SU-DHL-6 (cell line): Measurements from ENCODE around the gene NTHL1.

Source experiments
- H2AFZ ChIP-seq: fragments of 200-600 bp; sonication (generic); 2 replicates; pipeline ENCODE4 v1.6.1; 2014; ENCODE audit warnings: low read depth, mild to moderate bottlenecking, moderate library complexity, mixed read lengths, antibody characterized with exemption, low read length; ENCODE audit not compliant: severe bottlenecking
- H3F3A ChIP-seq: fragments of 200-600 bp; shearing (Covaris generic); 2 replicates; pipeline ENCODE4 v1.6.0; 2016; ENCODE audit warnings: antibody characterized with exemption, mild to moderate bottlenecking; ENCODE audit not compliant: insufficient read depth
- H3K27ac ChIP-seq: fragments of 200-600 bp; sonication (generic); 2 replicates; pipeline ENCODE4 v1.5.1; 2016; ENCODE audit warnings: low read depth, mild to moderate bottlenecking, low read length, moderate library complexity, mixed read lengths
- H3K27me3 ChIP-seq: fragments of 200-600 bp; sonication (generic), shearing (Covaris generic); 2 replicates; pipeline ENCODE4 v1.6.0; 2014; ENCODE audit warnings: mild to moderate bottlenecking, low read length
- H3K36me3 ChIP-seq: fragments of 200-600 bp; sonication (generic); 2 replicates; pipeline ENCODE4 v1.6.1; 2014; ENCODE audit warnings: mild to moderate bottlenecking, low read length, mixed read lengths
- H3K4me2 ChIP-seq: fragments of 300-600, 200-600 bp; shearing (Covaris generic), sonication (generic); 2 replicates; pipeline ENCODE4 v1.6.0; 2014; ENCODE audit warnings: low read length, low read depth, mild to moderate bottlenecking; ENCODE audit not compliant: poor library complexity, severe bottlenecking
- H3K4me3 ChIP-seq: fragments of 200-600 bp; sonication (generic); 2 replicates; pipeline ENCODE4 v1.5.1; 2014; ENCODE audit warnings: antibody characterized with exemption, low read length, mild to moderate bottlenecking, mixed read lengths; ENCODE audit not compliant: insufficient read depth, poor library complexity, severe bottlenecking
- H3K79me2 ChIP-seq: fragments of 200-600 bp; sonication (generic); 2 replicates; pipeline ENCODE4 v1.6.1; 2014; ENCODE audit warnings: mild to moderate bottlenecking, low read length, moderate library complexity; ENCODE audit not compliant: insufficient read depth
- H3K9ac ChIP-seq: fragments of 200-600 bp; sonication (generic); 2 replicates; pipeline ENCODE4 v1.7.0; 2014; ENCODE audit warnings: mild to moderate bottlenecking, low read length
- H3K9me2 ChIP-seq: fragments of 200-600 bp; sonication (generic); replicated peaks from 2 replicates; pipeline ENCODE4 v1.6.1; 2014; ENCODE audit warnings: low read length; ENCODE audit not compliant: insufficient read depth
- H3K9me3 ChIP-seq: fragments of 200-600 bp; sonication (generic); 2 replicates; pipeline ENCODE4 v1.6.1; 2014; ENCODE audit warnings: low read length, mixed read lengths; ENCODE audit not compliant: insufficient read depth
- H4K20me1 ChIP-seq: fragments of 200-600 bp; sonication (generic); 2 replicates; pipeline ENCODE4 v1.6.1; 2014; ENCODE audit warnings: low read depth, mild to moderate bottlenecking, antibody characterized with exemption, low read length, moderate library complexity, mixed read lengths
- EZH2phosphoT487 ChIP-seq: fragments of 200-600 bp; sonication (generic), shearing (Covaris generic); conservative IDR thresholded peaks from 2 replicates; pipeline ENCODE4 v1.6.1; 2018; ENCODE audit warnings: mild to moderate bottlenecking, antibody characterized with exemption, low read length, moderate library complexity, mixed read lengths
- TF ChIP-seq, protein P1 (sequence below): fragments of 200-600 bp; sonication (generic); IDR thresholded peaks from one replicate; pipeline ENCODE4 v1.5.1; 2017; ENCODE audit warnings: antibody characterized with exemption, mild to moderate bottlenecking, low read length, moderate library complexity; ENCODE audit not compliant: insufficient read depth, poor library complexity, severe bottlenecking

Gene NTHL1

DNA sequence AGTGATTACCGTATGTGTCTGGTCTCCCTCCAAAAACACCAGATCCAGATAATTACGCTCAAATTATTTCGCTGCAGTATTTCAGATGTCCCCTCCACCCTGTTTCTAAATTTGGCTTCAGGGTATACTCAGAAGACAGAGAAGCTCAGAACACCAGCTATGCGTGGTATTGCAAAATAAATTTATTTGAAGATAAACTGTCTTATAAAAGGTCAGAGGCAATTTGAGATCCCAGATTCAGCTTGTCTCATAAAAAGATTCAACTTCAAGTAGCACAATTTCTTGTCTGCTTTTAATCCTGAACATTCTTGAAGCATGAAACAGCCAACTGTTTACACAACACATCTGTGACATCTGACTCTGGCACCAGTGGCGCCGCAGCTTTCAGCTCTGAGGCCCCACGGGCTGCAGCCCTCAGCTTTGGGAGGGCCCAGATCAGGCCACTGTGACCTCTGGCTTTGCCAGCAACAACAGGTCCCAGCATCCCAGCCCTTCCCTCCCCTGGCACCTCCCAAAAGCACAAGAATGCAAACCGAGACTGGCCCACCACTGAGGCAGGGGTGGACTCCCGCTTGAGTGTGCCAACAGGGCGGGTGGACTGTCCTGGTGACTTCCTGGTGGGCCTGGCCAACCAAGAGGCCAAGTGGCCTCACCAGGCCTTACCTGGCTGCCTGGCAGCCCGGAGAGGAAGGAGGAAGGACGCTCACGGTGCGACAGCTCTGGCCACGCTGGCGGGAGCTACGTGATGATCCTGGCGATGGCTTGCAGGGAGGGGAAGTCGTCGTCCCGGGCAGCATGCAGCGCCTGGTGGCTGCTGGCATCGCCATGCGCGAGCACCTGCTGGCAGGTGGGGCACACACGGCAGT is 49.9 kb downstream of the NTHL1 start:
- TF ChIP-seq, protein P1, sequence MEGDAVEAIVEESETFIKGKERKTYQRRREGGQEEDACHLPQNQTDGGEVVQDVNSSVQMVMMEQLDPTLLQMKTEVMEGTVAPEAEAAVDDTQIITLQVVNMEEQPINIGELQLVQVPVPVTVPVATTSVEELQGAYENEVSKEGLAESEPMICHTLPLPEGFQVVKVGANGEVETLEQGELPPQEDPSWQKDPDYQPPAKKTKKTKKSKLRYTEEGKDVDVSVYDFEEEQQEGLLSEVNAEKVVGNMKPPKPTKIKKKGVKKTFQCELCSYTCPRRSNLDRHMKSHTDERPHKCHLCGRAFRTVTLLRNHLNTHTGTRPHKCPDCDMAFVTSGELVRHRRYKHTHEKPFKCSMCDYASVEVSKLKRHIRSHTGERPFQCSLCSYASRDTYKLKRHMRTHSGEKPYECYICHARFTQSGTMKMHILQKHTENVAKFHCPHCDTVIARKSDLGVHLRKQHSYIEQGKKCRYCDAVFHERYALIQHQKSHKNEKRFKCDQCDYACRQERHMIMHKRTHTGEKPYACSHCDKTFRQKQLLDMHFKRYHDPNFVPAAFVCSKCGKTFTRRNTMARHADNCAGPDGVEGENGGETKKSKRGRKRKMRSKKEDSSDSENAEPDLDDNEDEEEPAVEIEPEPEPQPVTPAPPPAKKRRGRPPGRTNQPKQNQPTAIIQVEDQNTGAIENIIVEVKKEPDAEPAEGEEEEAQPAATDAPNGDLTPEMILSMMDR, result no peak
- no peak for TF ChIP-seq EZH2phosphoT487
- Histone ChIP-seq H2AFZ (no peak overlapping the region), H3K9me2 (no peaks in the 10 kb centered on the region), H3K9ac (no peak overlapping the region), H3K4me3 (no peak overlapping the region), H3K27ac (no peak overlapping the region), H3K27me3 (no peaks in the 10 kb centered on the region), H3K79me2 (no peaks in the 10 kb centered on the region), H3K4me2 (no peak overlapping the region), H3K36me3 (no peaks in the 10 kb centered on the region), H4K20me1 (no peaks in the 10 kb centered on the region), H3K9me3 (no peaks in the 10 kb centered on the region), H3F3A (peaks cover 9% of the 10 kb centered on the region)

DNA sequence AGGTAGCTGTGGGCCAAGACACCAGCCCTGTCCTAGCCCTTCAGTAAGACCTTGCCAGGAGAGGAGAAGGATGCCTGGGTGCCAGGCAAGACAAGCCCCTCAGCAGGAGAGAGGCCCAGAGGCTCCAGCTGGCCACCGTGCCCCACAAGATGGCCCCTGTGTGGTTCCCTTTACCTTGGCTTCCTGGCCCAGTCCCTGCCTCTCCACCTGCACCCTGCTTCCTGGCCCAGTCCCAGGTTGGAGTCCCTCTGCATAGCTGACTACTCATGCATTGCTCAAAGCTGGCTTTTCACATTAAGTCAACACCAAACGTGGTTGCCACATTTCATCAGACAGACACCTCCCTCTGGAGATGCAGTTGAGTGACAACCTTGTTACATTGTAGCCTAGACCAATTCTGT is 53.9 kb downstream of the NTHL1 start:
- no peak for TF ChIP-seq EZH2phosphoT487
- TF ChIP-seq, protein P1, result no peak
- no peaks in the 10 kb centered on the region for H3K9me3 ChIP-seq
- no peak overlapping the region for H3K9ac ChIP-seq
- peaks cover 13% of the 10 kb centered on the region for H3F3A ChIP-seq
- H3K36me3 ChIP-seq, result no peaks in the 10 kb centered on the region
- H3K27me3 ChIP-seq, result no peaks in the 10 kb centered on the region
- H3K4me2 ChIP-seq, result no peak overlapping the region
- H3K9me2 ChIP-seq, result no peaks in the 10 kb centered on the region
- no peak overlapping the region for H2AFZ ChIP-seq
- H3K27ac ChIP-seq, result 0 out of 2 replicates have a peak overlapping the region, but pooled peaks have one; percentile 8
- H3K4me3 ChIP-seq, result no peak overlapping the region
- H4K20me1 ChIP-seq, result no peaks in the 10 kb centered on the region
- no peaks in the 10 kb centered on the region for H3K79me2 ChIP-seq

DNA sequence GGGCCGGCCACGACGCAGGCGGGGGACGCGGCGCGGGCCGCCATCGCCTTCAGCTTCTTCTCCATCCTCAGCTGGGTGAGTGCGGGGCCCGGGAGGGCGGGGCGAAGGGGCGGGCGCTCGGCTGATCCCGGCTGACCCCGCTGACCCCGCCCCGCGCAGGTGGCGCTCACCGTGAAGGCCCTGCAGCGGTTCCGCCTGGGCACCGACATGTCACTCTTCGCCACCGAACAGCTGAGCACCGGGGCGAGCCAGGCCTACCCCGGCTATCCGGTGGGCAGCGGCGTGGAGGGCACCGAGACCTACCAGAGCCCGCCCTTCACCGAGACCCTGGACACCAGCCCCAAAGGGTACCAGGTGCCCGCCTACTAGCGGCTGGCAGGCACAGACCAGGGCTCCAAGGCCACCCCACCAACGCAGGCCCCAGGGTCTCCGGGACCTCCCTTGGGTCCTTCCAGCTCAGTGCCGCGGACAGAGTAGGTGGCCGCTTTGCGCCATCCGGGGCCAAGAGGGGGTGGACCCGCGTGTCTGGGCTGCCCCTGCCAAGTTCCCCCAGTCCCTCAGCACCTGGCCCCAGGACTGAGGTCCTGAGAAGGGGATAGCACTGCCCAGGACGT is 54.8 kb downstream of the NTHL1 start:
- H3K9me2 ChIP-seq, result no peaks in the 10 kb centered on the region
- H3K9ac ChIP-seq, result no peak overlapping the region

More for the DNA sequence above, 54.8 kb downstream of the NTHL1 start:
- Histone ChIP-seq H3K79me2 (no peaks in the 10 kb centered on the region), H2AFZ (no peak overlapping the region), H3K27me3 (no peaks in the 10 kb centered on the region), H3K36me3 (no peaks in the 10 kb centered on the region), H4K20me1 (no peaks in the 10 kb centered on the region), H3K4me3 (no peak overlapping the region), H3K27ac (no peak overlapping the region), H3K9me3 (no peaks in the 10 kb centered on the region), H3F3A (peaks cover 13% of the 10 kb centered on the region), H3K4me2 (no peak overlapping the region)
- TF ChIP-seq, protein P1, result no peak
- TF ChIP-seq EZH2phosphoT487, result no peak
